Fibroblast of lung (primary cell): ENCODE data around the gene PRKACB. TPM values are rescaled to one million over a fixed set of nuclear protein-coding genes. Genes with fewer than 3 reads are reported as not detected.

Source experiments
- DNase-seq, 2 donors: peaks; one replicate each; pipeline versions ENCODE4 v3.0.0 to v3.0.0-alpha.2; 2010; ENCODE audit warnings: low read depth in 2 of 2
- H2AFZ ChIP-seq: 2 replicates; pipeline ENCODE4 v1.5.1; 2012; ENCODE audit warnings: low read length, control low read depth, inconsistent platforms
- H3K27ac ChIP-seq: 2 replicates; pipeline ENCODE4 v1.5.1; 2011; ENCODE audit warnings: low read length, control low read depth; ENCODE audit not compliant: insufficient read depth
- H3K27me3 ChIP-seq: 2 replicates; pipeline ENCODE4 v1.5.1; 2011; ENCODE audit warnings: mild to moderate bottlenecking, low read length; ENCODE audit not compliant: control insufficient read depth, insufficient read depth
- H3K36me3 ChIP-seq: 2 replicates; pipeline ENCODE4 v1.5.1; 2011; ENCODE audit warnings: low read length; ENCODE audit not compliant: control insufficient read depth, insufficient read depth
- H3K4me1 ChIP-seq: 2 replicates; pipeline ENCODE4 v1.5.1; 2011; ENCODE audit warnings: low read length; ENCODE audit not compliant: control insufficient read depth, insufficient read depth; ENCODE audit errors: extremely low read depth
- H3K4me2 ChIP-seq: 2 replicates; pipeline ENCODE4 v1.5.1; 2011; ENCODE audit warnings: low read length, control low read depth; ENCODE audit not compliant: insufficient read depth; ENCODE audit errors: extremely low read depth
- H3K4me3 ChIP-seq, 4 experiments: fragments of 200-600 bp in 1 of 4; sonication (generic) in 1 of 4; replicated peaks in 1 of 4; 2 replicates each; pipeline ENCODE4 v1.5.1; 2011 to 2016; ENCODE audit warnings: low read length in 4 of 4, low read depth in 3 of 4, mild to moderate bottlenecking in 3 of 4, control low read depth in 2 of 4, inconsistent platforms in 1 of 4, mixed read lengths in 1 of 4; ENCODE audit not compliant: insufficient read depth in 1 of 4; ENCODE audit errors: control extremely low read depth in 1 of 4
- H3K79me2 ChIP-seq: 2 replicates; pipeline ENCODE4 v1.5.1; 2012; ENCODE audit warnings: mild to moderate bottlenecking, low read length, inconsistent platforms; ENCODE audit not compliant: control insufficient read depth, insufficient read depth
- H3K9ac ChIP-seq: 2 replicates; pipeline ENCODE4 v1.5.1; 2011; ENCODE audit warnings: mild to moderate bottlenecking, low read length, control low read depth; ENCODE audit not compliant: insufficient read depth
- H3K9me3 ChIP-seq: 2 replicates; pipeline ENCODE4 v1.5.1; 2012; ENCODE audit warnings: low read depth, low read length; ENCODE audit not compliant: control insufficient read depth, insufficient read depth
- H4K20me1 ChIP-seq: 2 replicates; pipeline ENCODE4 v1.5.1; 2011; ENCODE audit warnings: low read length; ENCODE audit not compliant: control insufficient read depth, insufficient read depth; ENCODE audit errors: extremely low read depth
- CTCF ChIP-seq, 2 donors: IDR thresholded peaks in 1 of 2; conservative IDR thresholded peaks in 1 of 2; 1 replicate in 1 of 2; 2 replicates in 1 of 2; pipeline ENCODE4 v1.5.1; 2011 to 2012; ENCODE audit warnings: low read length in 2 of 2, control low read depth in 1 of 2, inconsistent platforms in 1 of 2, low read depth in 1 of 2, mild to moderate bottlenecking in 1 of 2
- EZH2 ChIP-seq: IDR thresholded peaks from 2 replicates; pipeline ENCODE4 v1.5.1; 2012; ENCODE audit warnings: low read length, control low read depth, mild to moderate bottlenecking; ENCODE audit errors: missing control alignments
- polyA plus RNA-seq, 2 donors: library from polyadenylated mRNA; depleted of rRNA in 1 of 2; stranded (reverse) in 1 of 2; unstranded in 1 of 2; fragments of >200 nt; gene quantifications; 2 replicates each; pipeline ENCODE4 v1.2.1, GENCODE V29; 2011 to 2012; ENCODE audit warnings: missing spikeins in 1 of 2
- total RNA-seq: library from RNA; depleted of rRNA; stranded (reverse); fragments of >200 nt; gene quantifications from 2 replicates; pipeline ENCODE4 v1.2.1, GENCODE V29; 2014

Gene PRKACB
- total and polyA plus RNA-seq, 2 donors (not counting 1 experiment from before 2014, with no cell fraction given): 22.0 to 32.6 TPM

GRCh38 chr1:84116558-84116957 lies 27.5 kb upstream of the PRKACB start:
- Histone ChIP-seq H3K27ac (no peak overlapping the region), H3K4me1 (no peaks in the 10 kb centered on the region), H3K79me2 (no peaks in the 10 kb centered on the region), H4K20me1 (no peaks in the 10 kb centered on the region), H3K4me3 (no peak overlapping the region), H3K9ac (no peak overlapping the region), H3K9me3 (no peaks in the 10 kb centered on the region), H3K4me2 (no peak overlapping the region), H3K27me3 (no peaks in the 10 kb centered on the region), H2AFZ (no peak overlapping the region), H3K36me3 (no peaks in the 10 kb centered on the region)
- TF ChIP-seq CTCF (conservative IDR thresholded peaks at IDR 0.05 in 1 of 2, IDR thresholded peaks at IDR 0.05 in 1 of 2; ENCODE audit: low read depth in 1 of 2, low read length in 2 of 2) (no peak), EZH2 (no peak)
- DNase-seq: no peak

GRCh38 chr1:84117868-84118267 lies 26.2 kb upstream of the PRKACB start:
- TF ChIP-seq CTCF (conservative IDR thresholded peaks at IDR 0.05 in 1 of 2, IDR thresholded peaks at IDR 0.05 in 1 of 2; ENCODE audit: low read depth in 1 of 2, low read length in 2 of 2) (no peak), EZH2 (no peak)
- Histone ChIP-seq H3K27ac (no peak overlapping the region), H3K36me3 (no peaks in the 10 kb centered on the region), H3K4me1 (no peaks in the 10 kb centered on the region), H3K9me3 (no peaks in the 10 kb centered on the region), H2AFZ (no peak overlapping the region), H3K4me2 (no peak overlapping the region), H4K20me1 (no peaks in the 10 kb centered on the region), H3K79me2 (no peaks in the 10 kb centered on the region), H3K9ac (no peak overlapping the region), H3K4me3 (no peak overlapping the region), H3K27me3 (no peaks in the 10 kb centered on the region)
- peak; percentile 64 to 65 for DNase-seq

GRCh38 chr1:84121360-84121759 lies 22.7 kb upstream of the PRKACB start:
- Histone ChIP-seq H3K79me2 (no peaks in the 10 kb centered on the region), H3K9ac (no peak overlapping the region), H3K4me3 (no peak overlapping the region), H3K9me3 (no peaks in the 10 kb centered on the region), H3K36me3 (no peaks in the 10 kb centered on the region), H3K27me3 (no peaks in the 10 kb centered on the region), H4K20me1 (no peaks in the 10 kb centered on the region), H3K4me1 (no peaks in the 10 kb centered on the region), H3K27ac (no peak overlapping the region), H2AFZ (no peak overlapping the region), H3K4me2 (no peak overlapping the region)
- no peak for DNase-seq
- no peak for TF ChIP-seq CTCF (conservative IDR thresholded peaks at IDR 0.05 in 1 of 2, IDR thresholded peaks at IDR 0.05 in 1 of 2; ENCODE audit: low read depth in 1 of 2, low read length in 2 of 2)
- TF ChIP-seq EZH2: no peak
